Retina (tissue), 1 donor: ENCODE data around the gene PARD3.
"Not testable (repeated sequence)": the region's sequence is repeated elsewhere in the genome, so short reads cannot be mapped to it uniquely, and the experiment has no call there.

Experiments used
- DNase-seq: peaks from one replicate; pipeline ENCODE4 v3.0.0-alpha.2; 2016

Gene PARD3

DNA sequence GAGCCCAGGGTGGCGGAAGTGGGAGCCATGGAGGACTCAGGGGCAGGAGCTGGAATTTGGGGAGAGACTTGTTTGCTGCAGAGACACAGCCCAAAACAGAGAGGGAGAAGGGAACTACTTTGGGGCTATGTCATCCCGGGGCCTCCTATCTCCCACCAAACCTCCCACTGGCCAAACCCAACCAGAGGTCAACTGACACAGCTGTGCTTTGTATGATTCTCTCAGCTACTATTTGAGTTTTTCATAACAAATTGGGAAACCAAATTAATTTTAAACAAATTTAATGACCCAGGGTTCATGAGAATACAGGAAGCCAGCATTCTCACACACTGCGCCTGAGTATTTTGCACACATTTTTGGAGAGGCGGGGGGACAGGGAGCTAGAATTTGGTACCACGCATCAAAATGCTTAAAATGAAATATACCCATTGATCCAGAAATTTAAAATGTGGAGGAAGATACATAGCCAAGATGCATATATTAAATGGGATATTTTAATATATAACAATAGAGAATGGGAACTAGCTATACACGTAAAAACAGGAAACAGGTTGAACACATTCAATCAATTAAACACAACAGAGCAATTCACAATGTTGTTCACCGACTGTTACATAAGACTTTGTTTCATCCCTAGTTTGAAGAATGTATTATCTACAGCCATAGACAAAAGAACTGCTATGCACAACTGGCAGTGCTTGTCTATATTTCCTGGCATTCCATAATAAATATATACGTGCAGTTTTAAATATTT is 105.3 kb downstream of the PARD3 start:
- no peak for DNase-seq

GRCh38 chr10:34707656-34708055 is 107.4 kb downstream of the PARD3 start:
- no peak for DNase-seq

- not testable (repeated sequence) for DNase-seq
Measured at GRCh38 chr10:34706992-34707391, 108.1 kb downstream of the PARD3 start.

DNA sequence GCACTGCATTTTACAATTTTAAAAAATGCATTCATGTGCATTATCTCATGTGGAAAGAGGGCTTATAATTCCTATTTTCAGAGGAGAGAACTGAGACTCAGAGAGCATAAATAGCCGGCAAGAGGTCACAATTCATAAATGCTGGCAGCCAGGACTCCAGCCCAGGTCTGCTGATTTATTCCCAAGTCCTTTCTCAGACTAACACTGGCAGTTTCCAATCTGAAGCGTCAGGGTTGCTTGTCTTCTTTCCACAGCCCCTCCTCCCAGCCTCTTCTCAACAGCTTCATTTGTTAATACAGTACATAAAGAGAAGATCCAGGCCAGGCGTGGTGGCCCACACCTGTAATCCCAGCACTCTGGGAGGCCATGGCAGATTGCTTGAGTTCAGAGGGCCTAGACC is 108.9 kb downstream of the PARD3 start:
- DNase-seq = no peak

GRCh38 chr10:34705563-34705962 is 109.5 kb downstream of the PARD3 start:
- DNase-seq = no peak

GRCh38 chr10:34704526-34705184 is 110.4 kb downstream of the PARD3 start:
- DNase-seq = no peak

DNA sequence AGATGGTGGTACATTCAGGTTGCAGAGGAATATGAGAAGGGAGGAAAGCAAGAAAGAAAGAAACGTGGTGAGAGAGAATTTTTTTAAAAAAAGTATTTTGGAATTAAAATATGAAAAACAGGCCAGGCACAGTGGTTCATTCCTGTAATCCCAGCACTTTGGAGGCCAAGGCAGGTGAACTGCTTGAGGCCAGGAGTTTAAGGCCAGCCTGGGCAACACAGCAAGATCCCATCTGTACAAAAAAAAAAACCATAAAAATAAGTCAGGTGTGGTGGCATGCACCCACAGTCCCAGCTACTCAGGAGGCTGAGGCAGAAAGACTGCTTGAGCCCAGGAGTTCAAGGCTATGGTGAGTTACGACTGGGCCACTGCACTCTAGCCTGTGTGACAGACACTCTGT is 112.1 kb downstream of the PARD3 start:
- no peak for DNase-seq

DNA sequence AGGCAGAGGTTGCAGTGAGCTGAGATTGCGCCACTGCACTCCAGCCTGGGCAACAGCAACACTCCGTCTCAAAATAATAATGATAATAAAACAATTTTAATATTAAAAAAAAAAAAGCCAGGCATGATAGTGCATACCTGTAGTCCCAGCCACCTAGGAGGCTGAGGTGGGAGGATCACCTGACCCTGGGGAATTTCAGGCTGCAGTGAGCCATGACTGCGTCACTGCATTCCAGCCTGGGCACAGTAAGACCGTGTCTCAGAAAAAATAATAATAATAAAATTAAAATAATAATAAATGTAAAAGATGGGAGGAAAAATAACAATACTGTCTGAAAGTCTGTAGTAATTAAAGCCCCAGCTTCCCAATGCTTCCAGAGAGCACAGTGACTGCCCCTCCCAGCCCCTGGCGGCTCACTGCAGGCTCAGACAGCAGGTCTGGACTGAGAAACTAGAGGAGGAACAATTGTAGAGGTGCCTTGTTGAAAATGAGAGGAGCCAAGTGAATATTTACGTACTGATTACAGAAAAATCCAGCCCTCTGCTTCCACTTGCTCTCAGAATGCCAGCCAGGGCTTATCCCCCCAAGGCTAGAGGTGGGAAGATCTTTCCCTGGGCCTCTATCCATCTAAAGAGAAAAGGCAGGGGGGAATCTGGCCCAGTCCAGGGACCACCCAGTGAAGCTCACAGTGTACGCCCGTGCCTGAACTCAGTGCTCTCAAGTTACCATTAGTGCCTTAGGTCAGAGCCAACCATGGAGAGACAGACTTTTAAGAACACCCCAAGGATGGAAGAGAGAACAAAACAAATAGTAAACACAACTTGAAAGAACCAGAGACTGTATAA is 112.8 kb downstream of the PARD3 start:
- no peak for DNase-seq

DNA sequence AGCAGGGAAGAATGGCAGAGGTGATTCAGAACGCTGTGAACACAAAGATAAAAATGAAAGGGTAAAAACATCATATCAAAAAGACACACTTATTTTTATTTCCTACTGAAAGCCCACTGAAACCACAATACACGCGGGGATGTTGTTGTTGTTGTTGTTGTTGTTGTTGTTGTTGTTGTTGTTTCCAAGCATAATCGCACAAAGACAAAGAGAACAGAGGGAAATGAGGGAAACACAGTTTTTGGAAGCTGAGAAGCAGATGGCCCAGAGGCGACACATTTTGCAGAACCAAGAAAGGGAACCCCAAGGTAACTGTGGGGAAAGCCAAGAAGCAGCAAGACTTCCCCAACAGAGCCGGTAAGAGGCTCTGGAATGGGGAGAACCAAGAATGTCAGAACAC is 113.9 kb downstream of the PARD3 start:
- DNase-seq = no peak

- not testable (repeated sequence) for DNase-seq
Measured at GRCh38 chr10:34700752-34701151, 114.3 kb downstream of the PARD3 start.

GRCh38 chr10:34699904-34700517 is 115.1 kb downstream of the PARD3 start:
- no peak for DNase-seq

- DNase-seq = no peak
Measured at GRCh38 chr10:34698979-34699378, 116.1 kb downstream of the PARD3 start.

- no peak for DNase-seq
Measured at GRCh38 chr10:34698248-34698831, 116.8 kb downstream of the PARD3 start.

DNA sequence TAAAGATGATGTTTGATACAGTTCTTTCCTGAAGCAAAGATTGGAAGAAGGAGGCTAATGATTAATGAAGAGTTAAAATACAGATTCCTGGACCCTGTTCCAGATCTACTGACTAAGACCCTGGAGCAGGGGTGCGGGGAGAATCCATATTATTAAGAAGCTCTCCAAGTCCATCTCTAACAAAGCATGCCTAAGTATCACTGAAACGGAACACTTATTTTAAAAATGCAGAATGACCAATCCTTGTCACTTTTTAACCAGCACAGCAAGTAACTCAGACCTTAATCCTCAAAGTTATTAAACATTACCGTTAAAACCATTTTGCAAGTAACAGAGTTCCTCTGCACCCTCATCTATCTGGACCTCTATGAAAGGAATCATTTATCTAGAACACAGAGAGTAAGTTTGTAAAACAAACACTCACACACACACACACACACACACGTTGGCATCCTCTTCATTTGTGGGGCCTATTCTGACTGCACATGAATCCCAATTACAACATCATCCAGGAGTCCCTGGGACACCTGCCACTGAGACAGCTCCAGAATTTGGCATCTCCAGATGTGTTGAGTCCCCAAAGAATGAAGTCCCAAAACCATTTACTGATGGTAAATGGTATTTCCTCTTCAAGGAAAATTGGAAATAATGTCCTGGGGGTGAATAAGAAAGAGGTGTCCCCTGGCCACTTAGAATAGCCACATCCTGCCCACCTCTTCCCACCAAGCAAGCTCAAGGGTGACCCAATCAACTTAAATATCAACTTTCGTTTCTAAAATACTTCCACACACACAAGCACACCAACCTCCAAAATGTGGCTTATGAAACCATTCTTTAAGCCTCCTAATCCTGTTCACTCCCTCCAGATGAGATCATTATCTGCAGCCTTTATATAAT is 117.5 kb downstream of the PARD3 start:
- DNase-seq = no peak

- no peak for DNase-seq
Measured at GRCh38 chr10:34696423-34696822, 118.7 kb downstream of the PARD3 start.

DNA sequence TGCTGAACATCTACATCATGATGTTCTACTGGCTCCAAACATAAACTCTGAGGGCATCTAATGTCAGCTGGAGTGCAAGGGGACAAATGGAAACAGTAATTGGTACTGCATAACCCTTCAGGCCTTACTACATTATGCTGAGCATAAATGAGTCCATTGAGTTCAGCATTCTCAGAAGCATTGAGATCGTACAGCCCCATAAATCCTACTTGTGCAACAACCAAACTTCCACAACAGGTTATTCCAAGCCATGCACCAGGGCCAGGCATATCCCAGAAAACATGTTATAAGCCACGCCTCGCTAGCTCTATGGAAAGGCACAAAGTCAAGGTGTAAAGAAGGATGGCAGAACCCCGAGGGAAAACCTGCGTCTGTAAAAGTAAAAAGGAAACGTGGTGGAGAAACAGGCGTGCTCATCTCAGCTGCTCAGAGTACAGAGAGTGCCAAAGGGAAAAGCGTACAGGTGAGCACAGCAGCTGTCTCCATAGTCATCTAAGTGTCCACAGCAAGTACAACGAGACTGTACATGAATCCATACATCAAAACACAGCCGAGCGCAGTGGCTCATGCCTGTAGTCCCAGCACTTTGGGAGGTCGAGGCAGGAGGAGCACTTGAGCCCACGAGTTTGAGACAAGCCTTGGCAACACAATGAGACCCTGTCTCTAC is 124.6 kb downstream of the PARD3 start:
- DNase-seq = no peak

GRCh38 chr10:34689053-34689452 is 126.0 kb downstream of the PARD3 start:
- DNase-seq = no peak

DNA sequence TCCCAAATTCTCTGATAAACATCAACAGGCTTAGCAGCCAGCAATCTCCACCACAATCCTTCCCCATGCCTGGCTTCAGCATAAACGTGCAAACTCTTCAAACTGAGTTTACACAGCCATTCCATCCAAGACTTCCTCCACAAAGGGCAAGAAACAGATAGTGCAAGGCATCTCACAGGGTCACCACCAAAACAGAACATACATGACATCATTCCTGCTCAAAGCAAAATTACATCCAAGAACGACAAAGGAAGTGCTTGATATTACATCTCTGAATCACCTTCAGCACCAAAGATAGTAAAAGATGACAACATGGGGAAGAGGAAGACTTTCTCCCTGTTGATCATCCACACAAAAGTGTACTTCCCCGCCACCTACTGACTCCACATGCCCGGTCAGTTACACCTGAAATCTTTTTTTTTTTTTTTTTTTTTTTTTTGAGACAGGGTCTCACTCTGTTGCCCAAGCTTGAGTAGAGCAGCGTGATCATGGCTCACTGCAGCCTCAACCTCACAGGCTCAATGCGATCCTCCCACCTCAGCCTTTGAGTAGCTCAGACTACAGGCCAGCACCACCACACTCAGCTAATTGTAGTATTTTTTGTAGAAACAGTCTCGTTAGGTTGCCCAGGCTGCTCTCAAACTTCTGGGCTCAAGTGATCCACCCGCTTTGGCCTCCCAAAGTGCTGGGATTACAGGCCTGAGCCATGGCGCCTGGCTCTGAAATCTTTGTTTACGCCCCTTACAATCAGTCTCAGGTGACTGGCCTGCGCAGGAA is 127.5 kb downstream of the PARD3 start:
- no peak for DNase-seq

- no peak for DNase-seq
Measured at GRCh38 chr10:34682580-34682979, 132.5 kb downstream of the PARD3 start.

- no peak for DNase-seq
Measured at GRCh38 chr10:34681933-34682332, 133.2 kb downstream of the PARD3 start.
